ENCODE measurements around the gene CCDC3.

- TF ChIP-seq CTCF (IDR thresholded peaks at IDR 0.05; ENCODE audit: control extremely low read depth in 1 of 3, insufficient read depth in 1 of 3, low read depth in 1 of 3, low read length in 3 of 3) (no peak), RFX5 (IDR thresholded peaks at IDR 0.05; ENCODE audit: borderline replicate concordance, low read depth, low read length) (no peak), RAD21 (IDR thresholded peaks at IDR 0.05 in 1 of 2, conservative IDR thresholded peaks at IDR 0.05 in 1 of 2; ENCODE audit: low read depth in 2 of 2, low read length in 2 of 2) (no peak), SUZ12 (IDR thresholded peaks at IDR 0.05; ENCODE audit: low read length) (no peak), BACH1 (IDR thresholded peaks at IDR 0.05; ENCODE audit: low read length) (no peak), ATF3 (IDR thresholded peaks at IDR 0.05; ENCODE audit: insufficient read depth, low read depth, low read length) (no peak), POLR2AphosphoS5 (IDR thresholded peaks at IDR 0.05; ENCODE audit: low read depth, low read length) (no peak)
Observed at GRCh38 chr10:13003759-13004158, 2.2 kb upstream of the CCDC3 start.

All from H1 (cell line).